COLO668 (cell line): ENCODE data around the gene HCN2.

Experiments used
- DNase-seq: peaks from one replicate; lab custom pipeline; 2025; ENCODE audit not compliant: unreplicated experiment; lab: John Stamatoyannopoulos, UW

The HCN2 gene

GRCh38 chr19:633786-634639, 44.3 kb downstream of the HCN2 start:
- DNase-seq = peak; percentile 16

- no peak for DNase-seq
Measured at GRCh38 chr19:634975-635652, 45.4 kb downstream of the HCN2 start.

- no peak for DNase-seq
Measured at GRCh38 chr19:638906-639252, 49.2 kb downstream of the HCN2 start.

- peak; percentile 95 for DNase-seq
Measured at GRCh38 chr19:639253-640160, 49.8 kb downstream of the HCN2 start, which contains the start of gene FGF22. FGF22 (plus strand) TSS chr19:639879; CDS start chr19:639926, 47 bp downstream.

GRCh38 chr19:640161-640558, 50.5 kb downstream of the HCN2 start:
- DNase-seq = no peak

- no peak for DNase-seq
Measured at GRCh38 chr19:640606-641189, 51.0 kb downstream of the HCN2 start.

GRCh38 chr19:641702-642101, 52.0 kb downstream of the HCN2 start:
- peak; percentile 12 for DNase-seq

GRCh38 chr19:642767-643727, 53.4 kb downstream of the HCN2 start:
- DNase-seq = no peak

GRCh38 chr19:643736-644135, 54.1 kb downstream of the HCN2 start:
- no peak for DNase-seq

- no peak for DNase-seq
Measured at GRCh38 chr19:644363-644762, 54.7 kb downstream of the HCN2 start.

- DNase-seq = no peak
Measured at GRCh38 chr19:644789-645188, 55.1 kb downstream of the HCN2 start.

- no peak for DNase-seq
Measured at GRCh38 chr19:645912-646778, 56.5 kb downstream of the HCN2 start.

GRCh38 chr19:646779-647565, 57.3 kb downstream of the HCN2 start:
- no peak for DNase-seq

- DNase-seq = no peak
Measured at GRCh38 chr19:647566-648284, 58.0 kb downstream of the HCN2 start.

- DNase-seq = peak; percentile 9
Measured at GRCh38 chr19:648305-648704, 58.6 kb downstream of the HCN2 start.

- DNase-seq = no peak
Measured at GRCh38 chr19:648904-649801, 59.5 kb downstream of the HCN2 start.
